GM21825 (cell line): ENCODE results near the gene PLLP.
"Not testable (repeated sequence)": the region's sequence is repeated elsewhere in the genome, so short reads cannot be mapped to it uniquely, and the experiment has no call there.

ENCODE experiments used
- ATAC-seq: cut with Tn5 transposase; IDR thresholded peaks from one replicate; pipeline ENCODE4 v1.9.1; 2021; ENCODE audit warnings: mild to moderate bottlenecking, moderate library complexity; ENCODE audit not compliant: unreplicated experiment

PLLP gene

DNA sequence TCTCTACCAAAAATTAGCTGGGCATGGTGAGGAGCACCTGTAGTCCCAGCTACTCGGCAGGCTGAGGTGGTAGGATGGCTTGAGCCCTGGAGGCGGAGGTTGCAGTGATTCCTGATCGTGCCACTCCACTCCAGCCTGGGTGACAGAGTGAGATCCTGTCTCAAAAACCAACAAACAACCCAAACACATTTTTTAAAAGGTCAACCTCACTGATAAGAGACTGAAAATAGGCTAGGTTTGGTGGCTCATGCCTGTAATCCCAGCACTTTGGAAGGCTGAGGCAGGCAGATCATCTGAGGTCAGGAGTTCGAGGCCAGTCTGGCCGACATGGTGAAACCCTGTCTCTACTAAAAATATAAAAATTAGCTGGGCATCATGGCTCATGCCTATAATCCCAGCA is 8.5 kb downstream of the PLLP start:
- not testable (repeated sequence) for ATAC-seq

DNA sequence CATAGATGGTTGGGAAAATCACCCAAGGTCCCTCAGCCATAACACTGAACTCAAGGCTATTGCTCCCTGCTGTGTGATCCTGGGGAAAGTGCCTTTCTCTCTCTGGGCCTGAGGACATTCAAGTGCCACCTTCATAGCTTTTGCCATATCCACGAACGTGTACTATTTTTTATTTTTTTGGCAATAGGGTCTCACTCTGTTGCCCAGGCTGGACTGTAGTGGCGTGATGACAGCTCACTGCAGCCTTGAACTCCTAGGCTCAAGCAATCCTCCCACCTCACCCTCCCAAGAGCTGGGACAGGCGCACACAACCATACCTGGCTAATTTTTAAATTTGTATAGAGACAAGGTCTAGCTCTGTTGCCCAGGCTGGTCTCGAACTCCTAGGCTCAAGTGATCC is 10.6 kb downstream of the PLLP start:
- ATAC-seq = no peak

GRCh38 chr16:57273359-57273758 is 11.1 kb downstream of the PLLP start:
- ATAC-seq = no peak

GRCh38 chr16:57271867-57272495 is 12.5 kb downstream of the PLLP start:
- ATAC-seq = no peak

DNA sequence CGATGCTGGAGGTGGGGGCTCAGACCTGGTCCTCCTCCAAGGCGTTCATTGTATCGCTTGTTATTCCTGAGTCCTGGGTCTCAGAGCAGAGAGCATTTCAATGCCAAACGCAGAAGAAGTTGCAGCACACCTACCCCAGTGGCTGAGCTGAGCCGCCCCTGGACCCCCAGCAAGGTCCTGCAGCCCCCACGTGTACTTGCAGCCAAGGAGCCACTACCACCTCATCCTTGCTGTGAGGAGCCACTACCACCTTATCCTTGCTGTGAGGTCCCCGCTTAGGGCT is 13.5 kb downstream of the PLLP start:
- no peak for ATAC-seq

GRCh38 chr16:57270221-57271062 is 14.0 kb downstream of the PLLP start:
- no peak for ATAC-seq

DNA sequence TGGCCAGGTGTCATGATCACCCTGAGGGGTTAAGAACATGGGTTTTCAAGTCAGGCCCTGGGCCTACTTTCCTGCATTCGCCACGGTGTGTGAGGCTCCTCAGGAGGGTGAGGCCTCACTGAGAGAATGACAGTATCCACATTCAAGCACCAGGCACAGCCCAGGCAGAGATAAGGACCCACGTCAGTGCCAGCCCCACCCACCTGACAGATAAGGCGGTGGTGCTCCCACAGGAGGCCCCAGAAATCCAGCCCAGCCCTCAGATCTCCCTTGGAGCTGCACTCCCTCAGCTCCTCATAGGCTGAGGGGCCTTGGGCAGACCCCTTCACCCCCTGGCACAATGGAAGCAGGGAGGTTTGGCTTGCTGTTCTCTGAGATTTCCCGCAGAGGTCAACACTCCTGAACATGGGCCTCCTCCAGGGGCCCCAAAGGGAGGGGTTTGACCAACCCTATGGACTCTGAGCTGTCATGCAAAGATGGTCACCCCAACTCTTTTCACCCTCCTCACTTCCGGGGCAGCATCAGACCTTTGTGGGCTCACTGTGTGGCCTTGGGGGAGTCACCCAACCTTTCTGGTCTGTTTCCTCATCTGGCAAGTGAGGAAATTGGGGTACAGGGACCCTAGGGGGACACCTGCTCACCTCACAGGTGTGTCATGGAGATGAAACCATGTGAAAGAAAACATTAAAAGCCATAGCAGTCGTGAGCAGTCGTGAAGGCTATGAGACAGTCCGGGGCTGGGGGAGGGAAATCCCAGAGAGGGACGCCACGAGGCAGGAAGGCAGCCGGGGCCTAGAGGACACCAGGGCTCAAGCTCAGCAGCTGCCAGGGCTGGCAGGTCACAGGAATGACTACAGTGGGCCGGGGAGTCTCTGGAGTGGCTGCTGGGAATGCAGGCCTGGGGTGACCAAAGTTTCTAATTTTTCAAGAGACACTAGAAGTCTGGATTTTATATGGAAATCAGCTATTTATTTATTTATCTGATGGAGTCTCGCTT is 15.4 kb downstream of the PLLP start:
- ATAC-seq = no peak

DNA sequence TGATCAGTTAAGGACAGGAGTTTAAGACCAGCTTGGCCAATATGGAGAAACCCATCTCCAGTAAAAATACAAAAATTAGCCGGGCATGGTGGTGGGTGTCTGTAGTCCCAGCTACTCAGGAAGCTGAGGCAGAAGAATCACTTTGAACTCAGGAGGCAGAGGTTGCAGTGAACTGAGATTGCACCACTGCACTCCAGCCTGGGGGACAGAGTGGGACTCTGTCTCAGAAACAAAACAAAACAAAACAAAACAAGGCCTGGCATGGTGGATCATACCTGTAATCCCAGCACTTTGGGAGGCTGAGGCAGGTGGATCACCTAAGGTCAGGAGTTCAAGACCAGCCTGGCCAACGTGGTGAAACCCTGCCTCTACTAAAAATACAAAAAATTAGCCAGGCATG is 17.1 kb downstream of the PLLP start:
- not testable (repeated sequence) for ATAC-seq

- no peak for ATAC-seq
Measured at GRCh38 chr16:57266531-57267260, 17.8 kb downstream of the PLLP start.

- ATAC-seq = no peak
Measured at GRCh38 chr16:57265850-57266530, 18.5 kb downstream of the PLLP start.

DNA sequence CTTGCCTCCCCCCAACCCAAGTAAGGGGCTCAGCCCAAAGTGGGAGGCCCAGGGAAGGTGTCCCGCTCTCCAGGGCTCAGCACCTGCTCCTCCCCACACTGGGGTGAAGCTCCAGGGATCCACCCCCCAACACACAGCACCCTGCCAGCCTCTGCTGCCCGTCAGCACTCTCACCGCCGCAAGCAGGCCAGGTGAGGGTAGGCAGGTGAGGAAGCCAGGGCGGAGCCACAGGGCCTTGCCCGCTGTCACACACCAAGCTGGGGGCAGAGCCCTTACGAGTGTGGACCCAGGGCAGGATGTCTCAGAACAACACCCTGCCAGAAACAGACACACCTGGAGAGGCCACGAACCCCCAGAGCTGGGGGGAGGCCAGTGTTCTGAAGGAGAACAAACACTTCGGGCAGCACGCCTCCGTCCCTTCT is 19.5 kb downstream of the PLLP start:
- ATAC-seq = no peak

- ATAC-seq = no peak
Measured at GRCh38 chr16:57264381-57264780, 20.1 kb downstream of the PLLP start.

DNA sequence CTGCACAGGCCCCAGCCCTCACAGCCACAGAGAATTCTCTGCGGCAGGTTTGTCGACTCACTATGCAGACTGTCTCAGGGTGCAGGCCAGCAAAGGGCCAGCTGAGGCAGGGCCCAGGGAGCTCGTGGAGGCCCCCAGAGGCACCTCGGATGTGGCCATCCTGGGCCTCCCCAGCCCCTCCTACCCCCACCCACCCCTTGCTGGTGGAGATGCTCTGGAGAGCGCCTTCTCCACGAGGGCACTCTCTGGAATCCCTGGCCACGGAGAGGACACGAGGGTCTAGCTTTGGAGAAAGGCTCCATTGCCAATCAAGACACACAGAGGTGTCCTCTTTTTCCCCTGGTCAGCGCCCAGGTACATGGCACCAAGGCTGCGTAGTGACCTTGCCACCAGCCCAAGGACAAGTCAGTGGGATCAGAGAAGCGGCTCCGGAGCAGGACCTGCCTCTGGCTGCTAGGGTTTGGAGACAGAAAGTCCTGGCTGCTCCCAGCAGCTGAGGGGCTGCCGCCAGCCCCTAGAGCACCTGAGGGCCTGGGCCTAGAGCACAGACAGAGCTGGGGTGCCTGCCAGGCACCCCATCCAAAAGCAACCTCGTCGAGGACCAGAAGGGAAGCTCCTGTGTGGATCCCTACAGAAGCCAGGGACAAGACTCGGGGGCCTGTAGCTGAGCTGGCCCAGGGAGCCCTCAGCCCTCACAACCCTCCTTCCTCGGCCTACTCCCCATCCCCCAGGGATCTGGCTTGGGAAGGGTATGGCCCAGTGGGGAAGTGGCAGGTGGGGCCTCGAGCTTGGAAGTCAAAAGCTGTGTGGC is 20.7 kb downstream of the PLLP start:
- no peak for ATAC-seq

DNA sequence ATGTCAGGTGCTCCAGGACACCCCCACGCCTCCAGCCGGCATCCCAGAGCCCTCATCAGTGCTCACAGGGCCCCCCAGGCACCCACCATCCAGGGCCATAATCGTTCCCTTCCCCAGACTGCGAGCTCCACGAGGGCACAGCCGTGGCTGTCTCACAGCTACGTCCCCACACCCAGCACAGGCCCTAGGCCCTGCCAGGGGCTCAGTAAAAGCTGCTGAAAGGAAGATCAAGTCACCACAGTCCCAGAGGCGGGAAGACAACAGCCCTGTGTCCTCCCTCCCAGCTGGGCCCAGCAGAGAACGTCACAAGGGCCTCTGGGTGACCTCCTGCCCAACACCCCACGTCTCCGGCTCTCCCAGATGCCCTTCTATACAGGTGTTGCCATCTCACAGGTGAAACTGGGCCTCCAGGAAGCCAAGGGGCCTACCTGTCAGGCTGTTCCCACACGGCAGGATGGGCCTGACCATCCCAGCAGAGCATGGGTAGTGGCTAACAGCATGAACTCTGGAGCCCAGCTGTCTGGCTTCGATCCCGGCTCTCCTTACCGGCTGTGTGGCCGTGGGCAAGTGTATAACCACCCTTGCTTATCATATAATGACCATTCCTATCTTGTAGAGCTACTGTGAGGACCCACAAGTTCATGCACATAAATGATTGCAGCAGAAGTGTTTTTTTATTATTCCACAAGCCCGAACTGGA is 21.5 kb downstream of the PLLP start:
- ATAC-seq = no peak

DNA sequence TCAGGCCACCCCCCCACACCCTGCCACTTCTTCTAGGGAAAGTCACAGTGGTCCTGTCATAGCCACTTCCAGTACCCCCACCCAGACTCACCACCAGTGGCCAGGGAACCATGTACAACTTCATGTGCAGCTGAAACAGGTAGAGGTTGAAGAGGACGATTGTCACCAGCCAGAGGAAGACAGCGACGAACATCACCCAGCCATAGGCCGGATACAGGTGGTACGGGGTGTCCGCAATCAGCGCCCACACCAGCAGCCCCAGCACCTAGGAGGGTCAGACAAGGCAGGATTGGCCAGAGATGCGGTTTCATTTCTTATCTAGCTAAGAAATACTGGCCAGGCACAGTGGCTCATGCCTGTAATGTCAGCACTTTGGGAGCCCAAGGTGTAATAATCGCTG is 22.7 kb downstream of the PLLP start:
- no peak for ATAC-seq

GRCh38 chr16:57260294-57260929 is 24.1 kb downstream of the PLLP start:
- no peak for ATAC-seq

- ATAC-seq = no peak
Measured at GRCh38 chr16:57258910-57259475, 25.5 kb downstream of the PLLP start.
